ENCODE results near the gene PPIA. TPM values are rescaled to one million over a fixed set of nuclear protein-coding genes. Genes with fewer than 3 reads are reported as not detected.

Gene PPIA
- total RNA-seq, 1 donor: 1,612 TPM

- Histone ChIP-seq H3K27ac (ENCODE audit: low read depth, low read length) (no peak overlapping the region), H3K9me3 (ENCODE audit: low read depth, low read length) (no peaks in the 10 kb centered on the region), H3K4me3 (ENCODE audit: insufficient read depth, low read length) (no peak overlapping the region), H3K4me1 (ENCODE audit: insufficient read depth, low read length) (peaks cover 5% of the 10 kb centered on the region), H2AFZ (ENCODE audit: low read length) (no peak overlapping the region), H3K36me3 (ENCODE audit: insufficient read depth, low read length) (peaks cover 33% of the 10 kb centered on the region), H3K79me2 (ENCODE audit: insufficient read depth, low read length) (no peaks in the 10 kb centered on the region), H4K20me1 (ENCODE audit: insufficient read depth, low read length) (peaks cover 13% of the 10 kb centered on the region), H3K27me3 (ENCODE audit: insufficient read depth, low read length) (no peaks in the 10 kb centered on the region), H3K4me2 (ENCODE audit: insufficient read depth, low read length) (no peak overlapping the region)
- DNase-seq (ENCODE audit: insufficient read length, low spot score, missing footprints): peak; percentile 3
- TF ChIP-seq CTCF (IDR thresholded peaks at IDR 0.05; ENCODE audit: extremely low read depth, low read depth, low read length): no peak
Measured at GRCh38 chr7:44805950-44806349, 9.5 kb downstream of the PPIA start.

- Histone ChIP-seq H3K36me3 (ENCODE audit: insufficient read depth, low read length) (peaks cover 5% of the 10 kb centered on the region), H2AFZ (ENCODE audit: low read length) (no peak overlapping the region), H3K9me3 (ENCODE audit: low read depth, low read length) (no peaks in the 10 kb centered on the region), H4K20me1 (ENCODE audit: insufficient read depth, low read length) (no peaks in the 10 kb centered on the region), H3K4me2 (ENCODE audit: insufficient read depth, low read length) (no peak overlapping the region), H3K27ac (ENCODE audit: low read depth, low read length) (no peak overlapping the region), H3K4me3 (ENCODE audit: insufficient read depth, low read length) (no peak overlapping the region), H3K79me2 (ENCODE audit: insufficient read depth, low read length) (no peaks in the 10 kb centered on the region), H3K27me3 (ENCODE audit: insufficient read depth, low read length) (no peaks in the 10 kb centered on the region), H3K4me1 (ENCODE audit: insufficient read depth, low read length) (no peaks in the 10 kb centered on the region)
- no peak for TF ChIP-seq CTCF (IDR thresholded peaks at IDR 0.05; ENCODE audit: extremely low read depth, low read depth, low read length)
- DNase-seq (ENCODE audit: insufficient read length, low spot score, missing footprints): no peak
Measured at GRCh38 chr7:44808914-44809393, 12.5 kb downstream of the PPIA start.

GRCh38 chr7:44811093-44811492 lies 14.6 kb downstream of the PPIA start:
- Histone ChIP-seq H3K27me3 (ENCODE audit: insufficient read depth, low read length) (no peaks in the 10 kb centered on the region), H3K4me2 (ENCODE audit: insufficient read depth, low read length) (no peak overlapping the region), H4K20me1 (ENCODE audit: insufficient read depth, low read length) (no peaks in the 10 kb centered on the region), H3K79me2 (ENCODE audit: insufficient read depth, low read length) (no peaks in the 10 kb centered on the region), H3K27ac (ENCODE audit: low read depth, low read length) (no peak overlapping the region), H3K4me3 (ENCODE audit: insufficient read depth, low read length) (no peak overlapping the region), H3K4me1 (ENCODE audit: insufficient read depth, low read length) (no peaks in the 10 kb centered on the region), H3K36me3 (ENCODE audit: insufficient read depth, low read length) (no peaks in the 10 kb centered on the region), H2AFZ (ENCODE audit: low read length) (no peak overlapping the region), H3K9me3 (ENCODE audit: low read depth, low read length) (no peaks in the 10 kb centered on the region)
- DNase-seq (ENCODE audit: insufficient read length, low spot score, missing footprints): no peak
- TF ChIP-seq CTCF (IDR thresholded peaks at IDR 0.05; ENCODE audit: extremely low read depth, low read depth, low read length): no peak

- no peaks in the 10 kb centered on the region for H4K20me1 ChIP-seq (ENCODE audit: insufficient read depth, low read length)
- no peak overlapping the region for H3K4me3 ChIP-seq (ENCODE audit: insufficient read depth, low read length)
- no peak overlapping the region for H3K4me2 ChIP-seq (ENCODE audit: insufficient read depth, low read length)
- no peak overlapping the region for H2AFZ ChIP-seq (ENCODE audit: low read length)
- DNase-seq (ENCODE audit: insufficient read length, low spot score, missing footprints): no peak
- no peak for TF ChIP-seq CTCF (IDR thresholded peaks at IDR 0.05; ENCODE audit: extremely low read depth, low read depth, low read length)
- H3K27ac ChIP-seq (ENCODE audit: low read depth, low read length): no peak overlapping the region
- no peaks in the 10 kb centered on the region for H3K4me1 ChIP-seq (ENCODE audit: insufficient read depth, low read length)
- H3K27me3 ChIP-seq (ENCODE audit: insufficient read depth, low read length): no peaks in the 10 kb centered on the region
- no peaks in the 10 kb centered on the region for H3K36me3 ChIP-seq (ENCODE audit: insufficient read depth, low read length)
- H3K79me2 ChIP-seq (ENCODE audit: insufficient read depth, low read length): no peaks in the 10 kb centered on the region
- H3K9me3 ChIP-seq (ENCODE audit: low read depth, low read length): no peaks in the 10 kb centered on the region
Measured at GRCh38 chr7:44811571-44811970, 15.1 kb downstream of the PPIA start.

Measured in osteoblast (primary cell).